HEK293 (cell line): ENCODE data around the gene RGS5.
A peak's percentile ranks its signal among the peaks of the same experiment; 100 is the strongest.

Experiments used
- CTCF ChIA-PET: fragments of 350-600 bp; formaldehyde crosslinking; extraction: SDS; loops from one replicate; lab custom pipeline; 2021; ENCODE audit warnings: antibody characterized with exemption; lab: Yijun Ruan, JAX
- POLR2A ChIA-PET: fragments of 300-600 bp; formaldehyde crosslinking; extraction: SDS; loops from one replicate; lab custom pipeline; 2020; ENCODE audit warnings: antibody characterized with exemption, inconsistent platforms; lab: Yijun Ruan, JAX
- H3K27ac ChIP-seq: fragments of 200-500 bp; sonication (Bioruptor generic); 2 replicates; pipeline ENCODE4 v1.5.1; 2014; ENCODE audit warnings: low read depth, low read length, control low read depth, inconsistent platforms; ENCODE audit errors: extremely low read depth
- H3K36me3 ChIP-seq, 2 experiments: fragments of 200-500 bp in 1 of 2; sonication (Bioruptor generic) in 1 of 2; 1 replicate in 1 of 2; 2 replicates in 1 of 2; pipeline ENCODE4 v1.5.1; 2014 to 2017; ENCODE audit warnings: inconsistent platforms in 2 of 2, low read length in 2 of 2; ENCODE audit not compliant: control insufficient read depth in 2 of 2, insufficient read depth in 1 of 2
- H3K4me1 ChIP-seq: fragments of 200-500 bp; sonication (Bioruptor generic); 2 replicates; pipeline ENCODE4 v1.5.1; 2014; ENCODE audit warnings: mild to moderate bottlenecking, low read length, inconsistent platforms; ENCODE audit not compliant: control insufficient read depth, insufficient read depth
- H3K4me3 ChIP-seq: 2 replicates; pipeline ENCODE4 v1.5.1; 2011; ENCODE audit warnings: low read depth, mild to moderate bottlenecking, control low read depth, low read length, moderate library complexity
- H3K9me3 ChIP-seq: fragments of 200-500 bp; sonication (Bioruptor generic); 2 replicates; pipeline ENCODE4 v1.5.1; 2014; ENCODE audit warnings: low read depth, low read length, inconsistent platforms; ENCODE audit not compliant: control insufficient read depth, insufficient read depth
- BCL11B ChIP-seq: fragments of 450-650 bp; formaldehyde crosslinking; IDR thresholded peaks from 2 replicates; pipeline ENCODE4 v1.5.1; 2016; ENCODE audit warnings: low read depth, missing biosample characterization, missing genetic modification characterization
- FEZF1 ChIP-seq: fragments of 450-650 bp; formaldehyde crosslinking; IDR thresholded peaks from 2 replicates; pipeline ENCODE4 v1.5.1; 2016; ENCODE audit warnings: missing biosample characterization, missing genetic modification characterization
- KLF8 ChIP-seq: fragments of 450-650 bp; formaldehyde crosslinking; IDR thresholded peaks from 2 replicates; pipeline ENCODE4 v1.5.1; 2016; ENCODE audit warnings: missing biosample characterization, missing genetic modification characterization
- KLF9 ChIP-seq: fragments of 450-650 bp; formaldehyde crosslinking; IDR thresholded peaks from 2 replicates; pipeline ENCODE4 v1.5.1; 2016; ENCODE audit warnings: missing biosample characterization, missing genetic modification characterization, low read depth
- REPIN1 ChIP-seq: fragments of 450-650 bp; formaldehyde crosslinking; IDR thresholded peaks from 2 replicates; pipeline ENCODE4 v1.5.1; 2017; ENCODE audit warnings: missing biosample characterization, missing genetic modification characterization, low read depth
- ZNF335 ChIP-seq: fragments of 450-650 bp; formaldehyde crosslinking; conservative IDR thresholded peaks from 2 replicates; pipeline ENCODE4 v1.5.1; 2016; ENCODE audit warnings: missing biosample characterization, missing genetic modification characterization
- ZNF560 ChIP-seq: fragments of 450-650 bp; formaldehyde crosslinking; IDR thresholded peaks from 2 replicates; pipeline ENCODE4 v1.5.1; 2017; ENCODE audit warnings: missing biosample characterization, missing genetic modification characterization, borderline replicate concordance
- ZNF660 ChIP-seq: fragments of 450-650 bp; IDR thresholded peaks from 2 replicates; pipeline ENCODE4 v1.5.1; 2018; ENCODE audit warnings: missing biosample characterization, mild to moderate bottlenecking, missing genetic modification characterization
- ZNF785 ChIP-seq: fragments of 450-650 bp; formaldehyde crosslinking; IDR thresholded peaks from 2 replicates; pipeline ENCODE4 v1.5.1; 2016; ENCODE audit warnings: missing biosample characterization, missing genetic modification characterization
- TF ChIP-seq, protein P1 (sequence below): fragments of 450-650 bp; formaldehyde crosslinking; IDR thresholded peaks from 2 replicates; pipeline ENCODE4 v1.5.1; 2017; ENCODE audit warnings: missing biosample characterization, mild to moderate bottlenecking, missing genetic modification characterization, moderate library complexity
- TF ChIP-seq, protein P2 (sequence below): fragments of 450-650 bp; formaldehyde crosslinking; IDR thresholded peaks from 2 replicates; pipeline ENCODE4 v1.5.1; 2016; ENCODE audit warnings: missing biosample characterization, missing genetic modification characterization, borderline replicate concordance
- TF ChIP-seq, protein P3 (sequence below): fragments of 450-650 bp; formaldehyde crosslinking; IDR thresholded peaks from 2 replicates; pipeline ENCODE4 v1.5.1; 2016; ENCODE audit warnings: missing biosample characterization, missing genetic modification characterization
- TF ChIP-seq, protein P4 (sequence below): fragments of 450-650 bp; formaldehyde crosslinking; IDR thresholded peaks from 2 replicates; pipeline ENCODE4 v1.5.0; 2017; ENCODE audit warnings: missing biosample characterization, missing genetic modification characterization, borderline replicate concordance

Gene RGS5

DNA sequence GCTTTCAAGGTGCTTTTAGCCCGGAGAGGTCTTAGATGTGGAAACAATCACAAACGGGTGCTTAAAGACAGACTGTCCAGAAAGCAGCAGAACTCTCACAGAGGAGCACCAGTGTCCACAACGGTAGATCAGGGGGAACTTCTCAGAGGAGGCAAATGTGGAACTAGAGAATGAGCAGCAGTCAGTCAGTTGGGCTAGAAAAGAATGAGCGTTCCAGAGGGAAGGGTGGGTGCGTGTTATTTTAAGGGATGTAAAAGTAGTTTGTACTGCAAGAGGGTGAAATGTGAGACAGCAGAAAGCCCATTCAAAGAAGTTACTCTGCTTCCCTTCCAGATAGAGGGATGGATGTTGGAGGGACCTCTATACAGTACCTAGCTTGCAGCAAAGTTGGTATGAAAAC is 30.9 kb downstream of the RGS5 start (continued):
- TF ChIP-seq, protein P1, sequence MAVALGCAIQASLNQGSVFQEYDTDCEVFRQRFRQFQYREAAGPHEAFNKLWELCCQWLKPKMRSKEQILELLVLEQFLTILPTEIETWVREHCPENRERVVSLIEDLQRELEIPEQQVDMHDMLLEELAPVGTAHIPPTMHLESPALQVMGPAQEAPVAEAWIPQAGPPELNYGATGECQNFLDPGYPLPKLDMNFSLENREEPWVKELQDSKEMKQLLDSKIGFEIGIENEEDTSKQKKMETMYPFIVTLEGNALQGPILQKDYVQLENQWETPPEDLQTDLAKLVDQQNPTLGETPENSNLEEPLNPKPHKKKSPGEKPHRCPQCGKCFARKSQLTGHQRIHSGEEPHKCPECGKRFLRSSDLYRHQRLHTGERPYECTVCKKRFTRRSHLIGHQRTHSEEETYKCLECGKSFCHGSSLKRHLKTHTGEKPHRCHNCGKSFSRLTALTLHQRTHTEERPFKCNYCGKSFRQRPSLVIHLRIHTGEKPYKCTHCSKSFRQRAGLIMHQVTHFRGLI (tag by site-specific recombination) = no peak
- TF ChIP-seq KLF9 (tag by site-specific recombination) (no peak), ZNF560 (no peak), FEZF1 (tag by site-specific recombination) (0 out of 2 replicates have a peak, but pooled peaks have one; percentile 40), BCL11B (tag by site-specific recombination) (no peak), ZNF785 (tag by site-specific recombination) (no peak), REPIN1 (tag by site-specific recombination) (no peak)
- TF ChIP-seq, protein P2, sequence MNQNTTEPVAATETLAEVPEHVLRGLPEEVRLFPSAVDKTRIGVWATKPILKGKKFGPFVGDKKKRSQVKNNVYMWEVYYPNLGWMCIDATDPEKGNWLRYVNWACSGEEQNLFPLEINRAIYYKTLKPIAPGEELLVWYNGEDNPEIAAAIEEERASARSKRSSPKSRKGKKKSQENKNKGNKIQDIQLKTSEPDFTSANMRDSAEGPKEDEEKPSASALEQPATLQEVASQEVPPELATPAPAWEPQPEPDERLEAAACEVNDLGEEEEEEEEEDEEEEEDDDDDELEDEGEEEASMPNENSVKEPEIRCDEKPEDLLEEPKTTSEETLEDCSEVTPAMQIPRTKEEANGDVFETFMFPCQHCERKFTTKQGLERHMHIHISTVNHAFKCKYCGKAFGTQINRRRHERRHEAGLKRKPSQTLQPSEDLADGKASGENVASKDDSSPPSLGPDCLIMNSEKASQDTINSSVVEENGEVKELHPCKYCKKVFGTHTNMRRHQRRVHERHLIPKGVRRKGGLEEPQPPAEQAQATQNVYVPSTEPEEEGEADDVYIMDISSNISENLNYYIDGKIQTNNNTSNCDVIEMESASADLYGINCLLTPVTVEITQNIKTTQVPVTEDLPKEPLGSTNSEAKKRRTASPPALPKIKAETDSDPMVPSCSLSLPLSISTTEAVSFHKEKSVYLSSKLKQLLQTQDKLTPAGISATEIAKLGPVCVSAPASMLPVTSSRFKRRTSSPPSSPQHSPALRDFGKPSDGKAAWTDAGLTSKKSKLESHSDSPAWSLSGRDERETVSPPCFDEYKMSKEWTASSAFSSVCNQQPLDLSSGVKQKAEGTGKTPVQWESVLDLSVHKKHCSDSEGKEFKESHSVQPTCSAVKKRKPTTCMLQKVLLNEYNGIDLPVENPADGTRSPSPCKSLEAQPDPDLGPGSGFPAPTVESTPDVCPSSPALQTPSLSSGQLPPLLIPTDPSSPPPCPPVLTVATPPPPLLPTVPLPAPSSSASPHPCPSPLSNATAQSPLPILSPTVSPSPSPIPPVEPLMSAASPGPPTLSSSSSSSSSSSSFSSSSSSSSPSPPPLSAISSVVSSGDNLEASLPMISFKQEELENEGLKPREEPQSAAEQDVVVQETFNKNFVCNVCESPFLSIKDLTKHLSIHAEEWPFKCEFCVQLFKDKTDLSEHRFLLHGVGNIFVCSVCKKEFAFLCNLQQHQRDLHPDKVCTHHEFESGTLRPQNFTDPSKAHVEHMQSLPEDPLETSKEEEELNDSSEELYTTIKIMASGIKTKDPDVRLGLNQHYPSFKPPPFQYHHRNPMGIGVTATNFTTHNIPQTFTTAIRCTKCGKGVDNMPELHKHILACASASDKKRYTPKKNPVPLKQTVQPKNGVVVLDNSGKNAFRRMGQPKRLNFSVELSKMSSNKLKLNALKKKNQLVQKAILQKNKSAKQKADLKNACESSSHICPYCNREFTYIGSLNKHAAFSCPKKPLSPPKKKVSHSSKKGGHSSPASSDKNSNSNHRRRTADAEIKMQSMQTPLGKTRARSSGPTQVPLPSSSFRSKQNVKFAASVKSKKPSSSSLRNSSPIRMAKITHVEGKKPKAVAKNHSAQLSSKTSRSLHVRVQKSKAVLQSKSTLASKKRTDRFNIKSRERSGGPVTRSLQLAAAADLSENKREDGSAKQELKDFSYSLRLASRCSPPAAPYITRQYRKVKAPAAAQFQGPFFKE (tag by site-specific recombination) = no peak
- TF ChIP-seq, protein P3, sequence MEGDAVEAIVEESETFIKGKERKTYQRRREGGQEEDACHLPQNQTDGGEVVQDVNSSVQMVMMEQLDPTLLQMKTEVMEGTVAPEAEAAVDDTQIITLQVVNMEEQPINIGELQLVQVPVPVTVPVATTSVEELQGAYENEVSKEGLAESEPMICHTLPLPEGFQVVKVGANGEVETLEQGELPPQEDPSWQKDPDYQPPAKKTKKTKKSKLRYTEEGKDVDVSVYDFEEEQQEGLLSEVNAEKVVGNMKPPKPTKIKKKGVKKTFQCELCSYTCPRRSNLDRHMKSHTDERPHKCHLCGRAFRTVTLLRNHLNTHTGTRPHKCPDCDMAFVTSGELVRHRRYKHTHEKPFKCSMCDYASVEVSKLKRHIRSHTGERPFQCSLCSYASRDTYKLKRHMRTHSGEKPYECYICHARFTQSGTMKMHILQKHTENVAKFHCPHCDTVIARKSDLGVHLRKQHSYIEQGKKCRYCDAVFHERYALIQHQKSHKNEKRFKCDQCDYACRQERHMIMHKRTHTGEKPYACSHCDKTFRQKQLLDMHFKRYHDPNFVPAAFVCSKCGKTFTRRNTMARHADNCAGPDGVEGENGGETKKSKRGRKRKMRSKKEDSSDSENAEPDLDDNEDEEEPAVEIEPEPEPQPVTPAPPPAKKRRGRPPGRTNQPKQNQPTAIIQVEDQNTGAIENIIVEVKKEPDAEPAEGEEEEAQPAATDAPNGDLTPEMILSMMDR (tag by site-specific recombination) = no peak

DNA sequence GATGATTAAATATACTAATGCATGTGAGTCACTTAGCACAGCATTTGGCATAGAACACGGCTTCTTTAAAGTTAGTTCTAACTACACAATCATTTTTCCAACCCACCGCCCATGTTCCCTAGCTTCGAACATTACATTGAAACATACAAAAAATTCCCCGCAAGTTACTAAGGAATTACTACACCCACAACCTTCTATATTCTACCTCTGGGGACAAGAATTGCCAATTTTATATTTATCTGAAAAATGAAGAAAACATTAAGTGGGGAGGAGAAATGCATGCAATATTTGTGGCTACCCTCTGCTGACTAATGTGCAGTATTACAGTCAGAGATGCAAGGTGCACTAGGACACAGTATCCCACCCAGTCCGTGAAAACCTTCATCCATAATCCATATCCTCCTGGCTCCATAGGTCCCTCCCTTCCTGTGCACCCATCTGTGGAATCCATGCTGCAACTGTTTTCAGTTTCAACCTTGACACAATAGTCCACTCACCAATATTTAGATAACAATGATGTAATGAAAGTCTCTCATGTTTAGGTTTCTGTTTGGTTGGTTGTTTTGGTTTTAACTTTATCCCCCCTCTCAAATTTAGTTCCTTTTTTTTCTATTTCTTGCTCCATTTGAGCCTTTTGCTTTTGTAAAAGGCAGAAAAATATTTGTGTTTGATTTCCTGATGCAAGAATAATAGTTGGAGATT is 31.6 kb downstream of the RGS5 start:
- ChIA-PET POLR2A (no interaction called here), CTCF (interaction anchor here (0.6 to 1.3 kb wide), 8 partner anchors 64 to 444 kb away, joined by 3 to 7 read pairs (median 3); partner anchors contain the start of gene RGS4)
- Histone ChIP-seq H3K27ac (no peak overlapping the region), H3K36me3 (no peaks in the 10 kb centered on the region), H3K4me1 (peaks cover 7% of the 10 kb centered on the region; the same call in 1 of the 2 replicates), H3K9me3 (no peaks in the 10 kb centered on the region), H3K4me3 (no peak overlapping the region)
- TF ChIP-seq ZNF660 (tag by site-specific recombination) (no peak), KLF8 (tag by site-specific recombination) (no peak), ZNF335 (no peak)
- TF ChIP-seq, protein P3 (tag by site-specific recombination) = peak; percentile 16; the same call in 1 of the 2 replicates
- TF ChIP-seq, protein P2 (tag by site-specific recombination) = no peak
- TF ChIP-seq, protein P4, sequence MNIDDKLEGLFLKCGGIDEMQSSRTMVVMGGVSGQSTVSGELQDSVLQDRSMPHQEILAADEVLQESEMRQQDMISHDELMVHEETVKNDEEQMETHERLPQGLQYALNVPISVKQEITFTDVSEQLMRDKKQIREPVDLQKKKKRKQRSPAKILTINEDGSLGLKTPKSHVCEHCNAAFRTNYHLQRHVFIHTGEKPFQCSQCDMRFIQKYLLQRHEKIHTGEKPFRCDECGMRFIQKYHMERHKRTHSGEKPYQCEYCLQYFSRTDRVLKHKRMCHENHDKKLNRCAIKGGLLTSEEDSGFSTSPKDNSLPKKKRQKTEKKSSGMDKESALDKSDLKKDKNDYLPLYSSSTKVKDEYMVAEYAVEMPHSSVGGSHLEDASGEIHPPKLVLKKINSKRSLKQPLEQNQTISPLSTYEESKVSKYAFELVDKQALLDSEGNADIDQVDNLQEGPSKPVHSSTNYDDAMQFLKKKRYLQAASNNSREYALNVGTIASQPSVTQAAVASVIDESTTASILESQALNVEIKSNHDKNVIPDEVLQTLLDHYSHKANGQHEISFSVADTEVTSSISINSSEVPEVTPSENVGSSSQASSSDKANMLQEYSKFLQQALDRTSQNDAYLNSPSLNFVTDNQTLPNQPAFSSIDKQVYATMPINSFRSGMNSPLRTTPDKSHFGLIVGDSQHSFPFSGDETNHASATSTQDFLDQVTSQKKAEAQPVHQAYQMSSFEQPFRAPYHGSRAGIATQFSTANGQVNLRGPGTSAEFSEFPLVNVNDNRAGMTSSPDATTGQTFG (tag by site-specific recombination) = no peak
